Neural progenitor cell (in vitro differentiated cells): ENCODE results near the gene GANC. TPM values are rescaled to one million over a fixed set of nuclear protein-coding genes. Genes with fewer than 3 reads are reported as not detected.

Experiments used
- DNase-seq: peaks from one replicate; pipeline ENCODE4 v3.0.0-alpha.2; 2016; ENCODE audit warnings: low spot score
- H2AFZ ChIP-seq: fragments of 200-600 bp; sonication (generic); replicated peaks from 2 replicates; pipeline ENCODE4 v1.6.1; 2016; ENCODE audit warnings: antibody characterized with exemption
- H3F3A ChIP-seq: fragments of 200-600 bp; sonication (generic); 2 replicates; pipeline ENCODE4 v1.6.1; 2016; ENCODE audit warnings: antibody characterized with exemption, low read depth
- H3K27ac ChIP-seq: fragments of 200-600 bp; sonication (generic); 2 replicates; pipeline ENCODE4 v1.5.1; 2016; ENCODE audit warnings: mild to moderate bottlenecking
- H3K27me3 ChIP-seq: fragments of 200-600 bp; sonication (generic); 2 replicates; pipeline ENCODE4 v1.6.1; 2016; ENCODE audit warnings: mild to moderate bottlenecking, moderate library complexity
- H3K36me3 ChIP-seq: fragments of 200-600 bp; sonication (generic); 2 replicates; pipeline ENCODE4 v1.5.1; 2016
- H3K4me1 ChIP-seq: fragments of 200-600 bp; sonication (generic); 2 replicates; pipeline ENCODE4 v1.6.1; 2016; ENCODE audit warnings: mixed run types
- H3K4me2 ChIP-seq: fragments of 200-600 bp; sonication (generic); 2 replicates; pipeline ENCODE4 v1.6.1; 2016
- H3K4me3 ChIP-seq: fragments of 200-600 bp; sonication (generic); 2 replicates; pipeline ENCODE4 v1.5.1; 2016
- H3K79me2 ChIP-seq: fragments of 200-600 bp; sonication (generic); 2 replicates; pipeline ENCODE4 v1.6.1; 2016; ENCODE audit warnings: low read depth
- H3K9ac ChIP-seq: fragments of 200-600 bp; sonication (generic); 2 replicates; pipeline ENCODE4 v1.6.1; 2016
- H3K9me3 ChIP-seq: fragments of 200-600 bp; sonication (generic); 2 replicates; pipeline ENCODE4 v1.5.1; 2016; ENCODE audit warnings: low read depth
- H4K20me1 ChIP-seq: fragments of 200-600 bp; sonication (generic); 2 replicates; pipeline ENCODE4 v1.6.1; 2016; ENCODE audit warnings: low read depth
- H3K27ac Mint-ChIP-seq: 3 replicates; pipeline ENCODE4 v1.8.0; 2021; ENCODE audit warnings: mixed read lengths
- H3K27me3 Mint-ChIP-seq: 2 replicates; pipeline ENCODE4 v1.8.0; 2022; ENCODE audit warnings: low read depth, mild to moderate bottlenecking, inconsistent platforms, moderate library complexity, mixed read lengths; ENCODE audit not compliant: insufficient read depth
- H3K36me3 Mint-ChIP-seq: 3 replicates; pipeline ENCODE4 v1.8.0; 2021; ENCODE audit warnings: mixed read lengths
- H3K4me1 Mint-ChIP-seq: 3 replicates; pipeline ENCODE4 v1.8.0; 2021; ENCODE audit warnings: mixed read lengths
- H3K4me3 Mint-ChIP-seq: 3 replicates; pipeline ENCODE4 v1.8.0; 2021; ENCODE audit warnings: mild to moderate bottlenecking, moderate library complexity, mixed read lengths
- H3K9me3 Mint-ChIP-seq: 3 replicates; pipeline ENCODE4 v1.8.0; 2020; ENCODE audit warnings: mixed read lengths
- CTCF ChIP-seq: fragments of 200-600 bp; sonication (generic); IDR thresholded peaks from 2 replicates; pipeline ENCODE4 v1.5.1; 2017; ENCODE audit warnings: antibody characterized with exemption, mild to moderate bottlenecking
- EZH2 ChIP-seq: fragments of 200-600 bp; sonication (generic); IDR thresholded peaks from 2 replicates; pipeline ENCODE4 v1.6.1; 2017; ENCODE audit warnings: antibody characterized with exemption, mild to moderate bottlenecking, moderate library complexity
- EZH2phosphoT487 ChIP-seq: fragments of 200-600 bp; sonication (generic); IDR thresholded peaks from 2 replicates; pipeline ENCODE4 v1.6.1; 2017; ENCODE audit warnings: antibody characterized with exemption
- total RNA-seq: library from RNA; depleted of rRNA; stranded (reverse); fragments of >200 nt; gene quantifications from 2 replicates; pipeline ENCODE4 v1.2.3, GENCODE V29; 2015; ENCODE audit warnings: low replicate concordance

GANC gene
- total RNA-seq, 1 donor from 2014 or later = 22.7 TPM

- H3K4me1 Mint-ChIP-seq = no peaks in the 10 kb centered on the region
- Histone ChIP-seq H3K79me2 (no peaks in the 10 kb centered on the region), H3K36me3 (no peaks in the 10 kb centered on the region), H3K27me3 (no peaks in the 10 kb centered on the region), H4K20me1 (no peaks in the 10 kb centered on the region), H3K4me3 (no peak overlapping the region), H3F3A (no peaks in the 10 kb centered on the region), H3K27ac (no peak overlapping the region), H3K9me3 (no peaks in the 10 kb centered on the region), H3K4me2 (no peak overlapping the region), H3K9ac (no peak overlapping the region), H3K4me1 (no peaks in the 10 kb centered on the region), H2AFZ (no peak overlapping the region)
- TF ChIP-seq EZH2phosphoT487 = no peak
- peaks cover 13% of the 10 kb centered on the region for H3K9me3 Mint-ChIP-seq
- H3K27me3 Mint-ChIP-seq = peaks cover 2% of the 10 kb centered on the region
- no peak overlapping the region for H3K27ac Mint-ChIP-seq
- H3K4me3 Mint-ChIP-seq = no peak overlapping the region
- no peaks in the 10 kb centered on the region for H3K36me3 Mint-ChIP-seq
- no peak for DNase-seq
Measured at GRCh38 chr15:42365921-42366550, 93.0 kb downstream of the GANC start.

- no peak overlapping the region for H3K27ac ChIP-seq
- H2AFZ ChIP-seq = no peak overlapping the region
- Mint-ChIP-seq H3K27me3 (peaks cover 2% of the 10 kb centered on the region), H3K9me3 (peaks cover 13% of the 10 kb centered on the region), H3K27ac (no peak overlapping the region), H3K4me1 (no peaks in the 10 kb centered on the region), H3K4me3 (no peak overlapping the region), H3K36me3 (no peaks in the 10 kb centered on the region)
- no peaks in the 10 kb centered on the region for H3K27me3 ChIP-seq
- H3K79me2 ChIP-seq = no peaks in the 10 kb centered on the region
- H3K4me3 ChIP-seq = no peak overlapping the region
- no peaks in the 10 kb centered on the region for H3K9me3 ChIP-seq
- H3K9ac ChIP-seq = no peak overlapping the region
- no peaks in the 10 kb centered on the region for H3K36me3 ChIP-seq
- TF ChIP-seq EZH2phosphoT487 (no peak), CTCF (no peak), EZH2 (no peak)
- DNase-seq = no peak
- no peaks in the 10 kb centered on the region for H4K20me1 ChIP-seq
- no peak overlapping the region for H3K4me2 ChIP-seq
- no peaks in the 10 kb centered on the region for H3K4me1 ChIP-seq
- H3F3A ChIP-seq = no peaks in the 10 kb centered on the region
Measured at GRCh38 chr15:42367041-42367440, 94.0 kb downstream of the GANC start.

- H3F3A ChIP-seq = no peaks in the 10 kb centered on the region
- Mint-ChIP-seq H3K27ac (no peak overlapping the region), H3K4me3 (no peak overlapping the region)
Measured at GRCh38 chr15:42368096-42368495, 95.1 kb downstream of the GANC start.

More at GRCh38 chr15:42368096-42368495, 95.1 kb downstream of the GANC start:
- H3K4me2 ChIP-seq = no peak overlapping the region
- H2AFZ ChIP-seq = no peak overlapping the region
- H3K4me3 ChIP-seq = no peak overlapping the region
- no peaks in the 10 kb centered on the region for H4K20me1 ChIP-seq
- H3K27me3 ChIP-seq = no peaks in the 10 kb centered on the region
- Mint-ChIP-seq H3K4me1 (no peaks in the 10 kb centered on the region), H3K9me3 (peaks cover 13% of the 10 kb centered on the region), H3K36me3 (no peaks in the 10 kb centered on the region), H3K27me3 (peaks cover 2% of the 10 kb centered on the region)
- no peaks in the 10 kb centered on the region for H3K36me3 ChIP-seq
- no peaks in the 10 kb centered on the region for H3K79me2 ChIP-seq
- no peaks in the 10 kb centered on the region for H3K9me3 ChIP-seq
- no peak for TF ChIP-seq EZH2
- no peak for TF ChIP-seq EZH2phosphoT487
- no peak for TF ChIP-seq CTCF
- H3K9ac ChIP-seq = no peak overlapping the region
- DNase-seq = no peak
- H3K27ac ChIP-seq = no peak overlapping the region
- no peaks in the 10 kb centered on the region for H3K4me1 ChIP-seq
